Measurements from ENCODE around the gene RTTN. TPM values are rescaled to one million over a fixed set of nuclear protein-coding genes. Genes with fewer than 3 reads are reported as not detected.

Gene RTTN
- polyA plus RNA-seq, 3 donors: 0.22 to 2.7 (median 0.25) TPM

- Histone ChIP-seq H4K20me1 (ENCODE audit: insufficient read depth, low read length) (no peaks in the 10 kb centered on the region), H3K27ac (ENCODE audit: low read depth in 1 of 2, low read length in 2 of 2) (no peak overlapping the region), H3K4me3 (replicated peaks in 1 of 3; ENCODE audit: low read depth in 2 of 3, low read length in 3 of 3) (no peak overlapping the region), H3K79me2 (ENCODE audit: insufficient read depth, low read length) (no peaks in the 10 kb centered on the region), H3K4me2 (replicated peaks; ENCODE audit: extremely low read depth, low read length, poor library complexity, severe bottlenecking) (no peak overlapping the region), H2AFZ (ENCODE audit: insufficient read depth, low read depth, low read length, poor library complexity, severe bottlenecking) (no peak overlapping the region), H3K9ac (ENCODE audit: insufficient read depth, low read length, poor library complexity, severe bottlenecking) (no peak overlapping the region), H3K27me3 (ENCODE audit: control insufficient read depth in 2 of 2, insufficient read depth in 2 of 2, low read length in 2 of 2) (no peaks in the 10 kb centered on the region), H3K36me3 (replicated peaks in 1 of 2; ENCODE audit: control insufficient read depth in 1 of 2, insufficient read depth in 2 of 2, low read length in 2 of 2) (peaks cover 0 to 38% of the 10 kb centered on the region in 2 donors), H3K9me3 (replicated peaks in 1 of 2; ENCODE audit: control insufficient read depth in 1 of 2, insufficient read depth in 1 of 2, low read length in 2 of 2) (peaks cover 3 to 7% of the 10 kb centered on the region in 2 donors), H3K4me1 (ENCODE audit: control insufficient read depth in 1 of 2, insufficient read depth in 2 of 2, low read length in 2 of 2) (no peaks in the 10 kb centered on the region)
- intact Hi-C loops (cut with micrococcal nuclease): no loop called here
- Mint-ChIP-seq H3K9me3 (peaks cover 6 to 16% (median 11%) of the 10 kb centered on the region in 7 donors), H3K27me3 (ENCODE audit: low read depth in 3 of 3) (peaks cover 0 to 3% (median 0%) of the 10 kb centered on the region in 3 donors), H3K4me3 (no peak overlapping the region), H3K4me1 (peaks cover 1% of the 10 kb centered on the region), H3K36me3 (peaks cover 51 to 57% of the 10 kb centered on the region in 2 donors), H3K27ac (no peak overlapping the region)
- no peak for TF ChIP-seq CTCF (IDR thresholded peaks at IDR 0.05)
- DNase-seq: no peak
- no CpG with 5 or more reads among the region's 1 CpG for whole genome bisulfite sequencing (ENCODE audit: insufficient coverage)
These were observed 92.0 kb downstream of the RTTN start for GRCh38 chr18:70113511-70113910.

- no peak overlapping the region for H2AFZ ChIP-seq (ENCODE audit: insufficient read depth, low read depth, low read length, poor library complexity, severe bottlenecking)
- no peak for TF ChIP-seq CTCF (IDR thresholded peaks at IDR 0.05)
- no peaks in the 10 kb centered on the region for H3K79me2 ChIP-seq (ENCODE audit: insufficient read depth, low read length)
- no peak overlapping the region for H3K4me2 ChIP-seq (replicated peaks; ENCODE audit: extremely low read depth, low read length, poor library complexity, severe bottlenecking)
- H3K9ac ChIP-seq (ENCODE audit: insufficient read depth, low read length, poor library complexity, severe bottlenecking): no peak overlapping the region
- no peak for DNase-seq
- Mint-ChIP-seq H3K4me1 (no peaks in the 10 kb centered on the region), H3K27me3 (ENCODE audit: low read depth in 3 of 3) (peaks cover 0 to 3% (median 0%) of the 10 kb centered on the region in 3 donors), H3K27ac (peak overlapping the region in 2 of 7 donors; percentile 30 to 50), H3K36me3 (peaks cover 63 to 73% of the 10 kb centered on the region in 2 donors), H3K9me3 (peaks cover 6 to 18% (median 11%) of the 10 kb centered on the region in 7 donors), H3K4me3 (no peak overlapping the region)
- peaks cover 13 to 60% of the 10 kb centered on the region in 2 donors for H3K36me3 ChIP-seq (replicated peaks in 1 of 2; ENCODE audit: control insufficient read depth in 1 of 2, insufficient read depth in 2 of 2, low read length in 2 of 2)
- peaks cover 6 to 7% of the 10 kb centered on the region in 2 donors for H3K9me3 ChIP-seq (replicated peaks in 1 of 2; ENCODE audit: control insufficient read depth in 1 of 2, insufficient read depth in 1 of 2, low read length in 2 of 2)
- WGBS (ENCODE audit: insufficient coverage): over 99% methylated on average over 11 of the region's 11 CpGs
- H3K4me1 ChIP-seq (ENCODE audit: control insufficient read depth in 1 of 2, insufficient read depth in 2 of 2, low read length in 2 of 2): no peaks in the 10 kb centered on the region
- H4K20me1 ChIP-seq (ENCODE audit: insufficient read depth, low read length): no peaks in the 10 kb centered on the region
- H3K27me3 ChIP-seq (ENCODE audit: control insufficient read depth in 2 of 2, insufficient read depth in 2 of 2, low read length in 2 of 2): no peaks in the 10 kb centered on the region
- H3K27ac ChIP-seq (ENCODE audit: low read depth in 1 of 2, low read length in 2 of 2): no peak overlapping the region
- no peak overlapping the region for H3K4me3 ChIP-seq (replicated peaks in 1 of 3; ENCODE audit: low read depth in 2 of 3, low read length in 3 of 3)
- intact Hi-C loops (cut with micrococcal nuclease): no loop called here
These were observed 94.8 kb downstream of the RTTN start for GRCh38 chr18:70110678-70111077.

Measured in CD14-positive monocyte (primary cell).